Caco-2 (cell line): ENCODE data around the gene SMAD5. TPM values are rescaled to one million over a fixed set of nuclear protein-coding genes. Genes with fewer than 3 reads are reported as not detected.

Experiments used
- BruUV-seq: library from RNA; stranded (reverse); fragments of 400-500 nt; replicated peaks from 2 replicates; lab custom pipeline; 2021; lab: Mats Ljungman, UMichigan
- CTCF ChIA-PET: fragments of 300-600 bp; sonication (Branson Sonifier 250); formaldehyde crosslinking; loops from one replicate; lab custom pipeline; 2022; ENCODE audit warnings: antibody characterized with exemption; lab: Charles Lee
- POLR2A ChIA-PET: fragments of 300-600 bp; sonication (Branson Sonifier 250); formaldehyde crosslinking; loops from one replicate; lab custom pipeline; 2022; ENCODE audit warnings: antibody characterized with exemption; lab: Charles Lee
- DNase-seq, 2 experiments: peaks; one replicate each; pipeline versions ENCODE4 v3.0.0 to v3.0.0-alpha.2; 2020 to 2022
- H3K27me3 ChIP-seq: replicated peaks from 2 replicates; pipeline ENCODE4 v1.6.0; 2011; ENCODE audit warnings: low read length; ENCODE audit not compliant: control insufficient read depth, insufficient read depth
- H3K36me3 ChIP-seq: 2 replicates; pipeline ENCODE4 v1.5.1; 2011; ENCODE audit warnings: low read length; ENCODE audit not compliant: control insufficient read depth, insufficient read depth
- H3K4me1 ChIP-seq: fragments of 250-450 bp; sonication (Bioruptor Pico); 2 replicates; pipeline ENCODE4 v1.5.1; 2020; ENCODE audit warnings: mild to moderate bottlenecking
- H3K4me3 ChIP-seq: 2 replicates; pipeline ENCODE4 v1.5.1; 2011; ENCODE audit warnings: low read depth, mild to moderate bottlenecking, control low read depth, low read length
- H3K9me3 ChIP-seq: fragments of 250-450 bp; sonication (Bioruptor Pico); 2 replicates; pipeline ENCODE4 v1.5.1; 2020; ENCODE audit warnings: mild to moderate bottlenecking, moderate library complexity
- H3K27ac Mint-ChIP-seq: one replicate; pipeline ENCODE4 v1.8.0; 2022; ENCODE audit warnings: mixed read lengths; ENCODE audit not compliant: unreplicated experiment
- H3K27me3 Mint-ChIP-seq: one replicate; pipeline ENCODE4 v1.8.0; 2022; ENCODE audit warnings: mixed read lengths; ENCODE audit not compliant: insufficient read depth, unreplicated experiment
- H3K36me3 Mint-ChIP-seq: one replicate; pipeline ENCODE4 v1.8.0; 2022; ENCODE audit warnings: mild to moderate bottlenecking, mixed read lengths; ENCODE audit not compliant: insufficient read depth, unreplicated experiment
- H3K4me1 Mint-ChIP-seq: one replicate; pipeline ENCODE4 v1.8.0; 2022; ENCODE audit warnings: low read depth, mixed read lengths; ENCODE audit not compliant: unreplicated experiment
- H3K4me3 Mint-ChIP-seq: one replicate; pipeline ENCODE4 v1.8.0; 2022; ENCODE audit warnings: mild to moderate bottlenecking, moderate library complexity, mixed read lengths; ENCODE audit not compliant: unreplicated experiment
- H3K9me3 Mint-ChIP-seq: one replicate; pipeline ENCODE4 v1.8.0; 2022; ENCODE audit warnings: mixed read lengths; ENCODE audit not compliant: unreplicated experiment
- intact Hi-C: fragments of 100-400 bp; cut with micrococcal nuclease; formaldehyde crosslinking; loops from one replicate; pipeline ENCODE4 v1.10.0; 2022; ENCODE audit not compliant: unreplicated experiment
- total RNA-seq: library from RNA; stranded (reverse); gene quantifications from 2 replicates; pipeline ENCODE4 v1.2.3, GENCODE V29; 2022
- TF ChIP-seq, protein P1 (sequence below), 2 experiments: fragments of 200-600 bp in 1 of 2; IDR thresholded peaks; 1 replicate in 1 of 2; 2 replicates in 1 of 2; pipeline versions ENCODE4 v1.5.1 to v1.8.0; 2011 to 2022; ENCODE audit warnings: antibody characterized with exemption in 1 of 2, control low read depth in 1 of 2, inconsistent platforms in 1 of 2, low read depth in 1 of 2, low read length in 1 of 2, mild to moderate bottlenecking in 1 of 2, moderate library complexity in 1 of 2; ENCODE audit not compliant: insufficient read depth in 1 of 2, severe bottlenecking in 1 of 2, unreplicated experiment in 1 of 2

The SMAD5 gene
- total RNA-seq, 1 experiment from 2014 or later: 142 TPM

DNA sequence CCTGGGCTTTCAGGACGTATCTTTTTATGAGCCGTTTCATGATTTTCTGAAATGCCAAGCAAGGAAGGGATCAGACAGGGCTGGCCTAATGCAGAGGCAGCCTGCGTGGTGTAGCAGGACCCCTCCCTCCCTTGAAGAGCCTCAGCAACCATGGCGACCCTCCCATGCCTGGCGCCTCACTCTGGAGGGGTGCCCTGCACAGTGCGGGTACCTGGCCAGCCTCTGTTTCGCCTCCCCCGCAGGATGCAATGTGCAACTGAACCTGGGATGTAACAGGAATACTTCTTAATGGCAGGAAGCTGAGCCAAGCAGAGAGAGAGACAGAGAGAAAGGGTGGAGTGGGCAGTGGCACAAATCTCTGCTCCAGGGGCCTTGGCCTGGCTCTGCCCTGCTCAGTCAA, 83.6 kb downstream of the SMAD5 start:
- Histone ChIP-seq H3K4me3 (no peak overlapping the region), H3K27me3 (no peaks in the 10 kb centered on the region), H3K4me1 (no peaks in the 10 kb centered on the region), H3K9me3 (peaks cover 17% of the 10 kb centered on the region), H3K36me3 (no peaks in the 10 kb centered on the region)
- CTCF ChIA-PET: no interaction called here
- no peaks in the 10 kb centered on the region for H3K4me1 Mint-ChIP-seq
- no peak for DNase-seq
- peaks cover 14% of the 10 kb centered on the region for H3K9me3 Mint-ChIP-seq
- TF ChIP-seq, protein P1, sequence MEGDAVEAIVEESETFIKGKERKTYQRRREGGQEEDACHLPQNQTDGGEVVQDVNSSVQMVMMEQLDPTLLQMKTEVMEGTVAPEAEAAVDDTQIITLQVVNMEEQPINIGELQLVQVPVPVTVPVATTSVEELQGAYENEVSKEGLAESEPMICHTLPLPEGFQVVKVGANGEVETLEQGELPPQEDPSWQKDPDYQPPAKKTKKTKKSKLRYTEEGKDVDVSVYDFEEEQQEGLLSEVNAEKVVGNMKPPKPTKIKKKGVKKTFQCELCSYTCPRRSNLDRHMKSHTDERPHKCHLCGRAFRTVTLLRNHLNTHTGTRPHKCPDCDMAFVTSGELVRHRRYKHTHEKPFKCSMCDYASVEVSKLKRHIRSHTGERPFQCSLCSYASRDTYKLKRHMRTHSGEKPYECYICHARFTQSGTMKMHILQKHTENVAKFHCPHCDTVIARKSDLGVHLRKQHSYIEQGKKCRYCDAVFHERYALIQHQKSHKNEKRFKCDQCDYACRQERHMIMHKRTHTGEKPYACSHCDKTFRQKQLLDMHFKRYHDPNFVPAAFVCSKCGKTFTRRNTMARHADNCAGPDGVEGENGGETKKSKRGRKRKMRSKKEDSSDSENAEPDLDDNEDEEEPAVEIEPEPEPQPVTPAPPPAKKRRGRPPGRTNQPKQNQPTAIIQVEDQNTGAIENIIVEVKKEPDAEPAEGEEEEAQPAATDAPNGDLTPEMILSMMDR (IDR thresholded peaks at IDR 0.05; ENCODE audit: insufficient read depth in 1 of 2, low read depth in 1 of 2, low read length in 1 of 2, severe bottlenecking in 1 of 2, unreplicated experiment in 1 of 2): no peak
- POLR2A ChIA-PET: no interaction called here
- peaks cover 4% of the 10 kb centered on the region for H3K36me3 Mint-ChIP-seq
- no TSS peak for BruUV-seq
- no peak overlapping the region for H3K4me3 Mint-ChIP-seq
- intact Hi-C loops: no loop called here
- H3K27ac Mint-ChIP-seq: no peak overlapping the region
- H3K27me3 Mint-ChIP-seq: no peaks in the 10 kb centered on the region

DNA sequence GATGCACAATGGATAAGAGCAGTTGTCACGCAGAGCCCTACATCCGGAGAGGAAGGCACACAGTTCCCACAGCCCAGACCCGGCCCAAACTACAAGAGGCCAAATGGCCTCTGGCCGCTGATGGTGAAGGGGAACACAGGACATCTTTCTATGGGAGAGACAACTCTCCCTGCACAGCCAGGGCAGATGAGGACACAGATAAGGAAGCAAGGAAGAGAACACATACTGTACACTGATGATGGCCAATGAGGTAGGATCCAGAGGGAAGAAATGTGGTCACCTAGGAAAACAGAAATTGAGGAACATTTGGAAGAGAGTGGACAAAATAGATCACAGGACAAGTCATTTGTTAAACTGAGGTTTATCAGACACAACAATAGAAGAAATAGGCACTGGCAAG, 88.7 kb downstream of the SMAD5 start:
- POLR2A ChIA-PET: no interaction called here
- H3K36me3 ChIP-seq: no peaks in the 10 kb centered on the region
- CTCF ChIA-PET: no interaction called here

DNA sequence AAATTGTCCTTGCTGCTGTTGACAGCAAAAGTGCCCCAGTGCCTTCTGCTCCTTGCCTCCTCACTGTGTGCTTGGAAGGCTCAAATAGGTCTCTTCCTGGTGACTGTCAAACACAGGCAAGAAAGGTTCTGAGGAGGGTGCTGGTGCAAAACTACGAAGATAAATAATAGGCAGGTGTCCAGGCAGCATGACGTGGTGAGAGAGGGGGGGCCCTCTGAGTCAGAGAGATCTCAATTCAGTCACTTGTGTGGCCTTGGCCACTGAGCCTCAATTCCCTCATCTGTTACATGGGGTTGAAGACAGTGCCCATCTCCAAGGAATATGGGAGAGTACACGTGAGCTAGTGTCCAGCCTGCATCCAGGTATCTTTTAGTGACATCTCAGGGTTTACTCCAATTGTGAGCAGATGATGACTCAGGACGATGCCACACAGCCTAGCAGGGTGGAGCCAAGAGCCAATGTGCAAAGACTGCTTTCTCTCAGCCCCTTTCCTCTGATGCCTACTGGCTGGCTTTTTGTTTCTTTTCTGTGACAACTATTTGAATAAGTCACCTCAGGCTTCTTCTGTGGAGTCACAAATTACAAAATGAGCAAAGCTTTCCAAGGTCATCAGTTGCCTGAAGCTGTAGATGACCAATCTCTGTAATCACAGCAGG, 90.1 kb downstream of the SMAD5 start:
- Histone ChIP-seq H3K4me3 (no peak overlapping the region), H3K9me3 (peaks cover 21% of the 10 kb centered on the region), H3K36me3 (no peaks in the 10 kb centered on the region), H3K4me1 (no peaks in the 10 kb centered on the region), H3K27me3 (no peaks in the 10 kb centered on the region)
- Mint-ChIP-seq H3K9me3 (peaks cover 20% of the 10 kb centered on the region), H3K27me3 (peaks cover 9% of the 10 kb centered on the region), H3K4me3 (no peak overlapping the region), H3K36me3 (no peaks in the 10 kb centered on the region), H3K4me1 (no peaks in the 10 kb centered on the region), H3K27ac (no peak overlapping the region)
- ChIA-PET CTCF (no interaction called here), POLR2A (interaction anchor here (0.6 kb wide), 1 partner anchor 332 kb away, joined by 4 read pairs; no protein-coding TSS in a partner anchor)
- no peak for DNase-seq
- no TSS peak for BruUV-seq
- TF ChIP-seq, protein P1 (IDR thresholded peaks at IDR 0.05; ENCODE audit: insufficient read depth in 1 of 2, low read depth in 1 of 2, low read length in 1 of 2, severe bottlenecking in 1 of 2, unreplicated experiment in 1 of 2): no peak
- intact Hi-C loops: no loop called here

More for the DNA sequence above, 88.7 kb downstream of the SMAD5 start:
- no peaks in the 10 kb centered on the region for H3K36me3 Mint-ChIP-seq
- no TSS peak for BruUV-seq
- H3K9me3 Mint-ChIP-seq: peaks cover 20% of the 10 kb centered on the region
- H3K27ac Mint-ChIP-seq: no peak overlapping the region
- peaks cover 9% of the 10 kb centered on the region for H3K27me3 Mint-ChIP-seq
- H3K27me3 ChIP-seq: no peaks in the 10 kb centered on the region
- no peak overlapping the region for H3K4me3 Mint-ChIP-seq
- H3K4me1 Mint-ChIP-seq: no peaks in the 10 kb centered on the region
- intact Hi-C loops: no loop called here
- TF ChIP-seq, protein P1 (IDR thresholded peaks at IDR 0.05; ENCODE audit: insufficient read depth in 1 of 2, low read depth in 1 of 2, low read length in 1 of 2, severe bottlenecking in 1 of 2, unreplicated experiment in 1 of 2): no peak
- no peaks in the 10 kb centered on the region for H3K4me1 ChIP-seq
- H3K9me3 ChIP-seq: peaks cover 21% of the 10 kb centered on the region
- DNase-seq: no peak
- H3K4me3 ChIP-seq: no peak overlapping the region
